Measurements from ENCODE around the gene ATP12A.

ATP12A gene

DNA sequence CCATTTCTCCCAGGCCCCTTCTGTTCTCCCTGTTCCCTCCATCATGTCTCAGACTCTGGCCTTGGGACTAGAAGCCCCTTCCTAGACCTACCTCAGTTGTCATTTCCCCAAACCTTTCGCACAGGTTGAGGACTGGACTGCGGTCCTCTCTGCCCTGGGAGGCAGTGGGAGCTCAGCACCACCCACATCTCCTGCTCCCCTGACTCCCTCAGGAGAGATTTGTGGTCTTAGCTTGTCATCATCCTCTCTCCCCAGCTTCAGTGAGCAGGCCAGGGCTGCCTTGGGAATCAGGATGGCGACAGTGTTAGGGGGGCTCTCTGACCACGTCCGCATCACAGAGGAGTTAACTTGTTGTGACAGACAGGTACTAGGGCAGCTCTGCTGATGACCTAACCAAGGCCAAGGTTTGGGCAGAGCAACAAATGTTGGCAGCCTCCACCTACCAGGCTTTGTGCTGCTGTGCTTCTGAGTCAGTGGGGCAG is 58.2 kb downstream of the ATP12A start:
- no peak for DNase-seq

DNA sequence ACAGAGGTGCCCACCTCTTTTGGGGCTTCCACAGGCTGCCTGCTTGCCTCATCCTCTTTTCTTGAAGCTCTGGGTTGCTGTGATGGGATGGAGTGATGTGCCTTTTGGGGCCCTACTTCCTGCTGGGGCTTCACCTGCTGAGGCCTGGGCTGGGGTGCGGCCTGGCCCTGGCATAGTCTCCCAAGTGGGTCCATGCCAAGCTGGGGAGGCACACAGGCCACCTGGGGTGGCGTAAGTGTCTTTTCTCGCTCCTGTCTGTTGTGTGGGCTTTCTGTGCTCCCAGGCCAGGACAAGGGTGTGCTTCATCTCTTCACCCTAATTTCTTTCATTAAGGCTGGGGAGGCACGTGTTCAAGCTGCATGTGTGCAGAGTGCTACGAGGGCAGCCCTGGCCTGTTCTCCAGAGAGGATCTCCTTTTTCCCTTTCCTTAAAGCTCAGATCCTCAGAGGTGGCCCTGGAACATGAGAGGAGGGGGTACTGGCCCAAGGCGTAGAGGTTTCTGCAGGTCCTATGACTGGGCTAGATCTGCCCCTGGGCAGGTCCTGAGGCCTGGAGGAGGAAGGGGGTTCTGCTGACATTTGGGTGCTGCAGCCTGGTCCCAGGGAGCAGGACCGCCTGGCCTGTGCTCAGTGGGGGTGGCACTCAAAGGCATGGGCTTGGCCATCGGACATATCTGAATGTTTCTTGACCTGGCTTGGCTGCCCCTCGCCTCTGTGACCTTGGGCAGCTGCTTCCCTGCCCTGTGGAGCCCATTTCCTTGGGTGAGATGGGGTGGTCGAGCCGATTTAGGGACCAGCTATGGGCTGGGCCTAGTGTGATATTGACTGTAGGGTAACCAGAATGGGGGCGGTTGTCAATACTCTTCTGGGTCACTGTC is 60.0 kb downstream of the ATP12A start:
- no peak for DNase-seq

DNA sequence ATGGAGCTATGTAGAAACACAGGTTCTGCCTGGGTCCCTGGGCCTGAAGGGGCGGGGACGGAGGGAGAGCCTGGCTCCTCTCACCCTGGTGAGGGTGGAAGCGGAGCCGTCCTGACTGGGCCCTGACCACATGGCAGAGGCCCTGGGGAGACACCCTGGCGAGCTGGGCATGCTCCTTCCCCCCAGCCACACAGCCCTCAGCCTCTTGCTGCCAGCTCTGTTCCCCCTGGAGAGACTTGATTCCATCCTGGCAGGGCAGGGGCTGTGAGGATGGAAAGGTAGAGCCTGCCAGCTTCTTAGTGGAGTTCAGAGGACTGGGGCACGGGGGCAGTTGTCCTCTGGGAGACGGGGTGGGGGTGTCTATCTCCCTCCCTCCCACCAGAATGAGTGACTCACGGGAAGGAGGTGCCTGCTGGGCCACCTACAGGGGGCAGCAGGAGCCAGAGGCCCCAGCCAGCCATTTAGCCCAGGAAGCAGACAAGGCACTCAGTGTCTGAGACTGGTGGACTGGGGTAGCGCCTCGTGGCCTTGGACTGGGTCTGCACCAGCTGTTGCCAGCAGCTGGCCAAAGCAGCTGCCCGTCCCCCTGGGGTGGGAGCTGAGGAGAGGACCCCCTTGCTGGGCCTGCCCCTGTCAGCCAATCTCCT is 60.9 kb downstream of the ATP12A start:
- no peak for DNase-seq

DNA sequence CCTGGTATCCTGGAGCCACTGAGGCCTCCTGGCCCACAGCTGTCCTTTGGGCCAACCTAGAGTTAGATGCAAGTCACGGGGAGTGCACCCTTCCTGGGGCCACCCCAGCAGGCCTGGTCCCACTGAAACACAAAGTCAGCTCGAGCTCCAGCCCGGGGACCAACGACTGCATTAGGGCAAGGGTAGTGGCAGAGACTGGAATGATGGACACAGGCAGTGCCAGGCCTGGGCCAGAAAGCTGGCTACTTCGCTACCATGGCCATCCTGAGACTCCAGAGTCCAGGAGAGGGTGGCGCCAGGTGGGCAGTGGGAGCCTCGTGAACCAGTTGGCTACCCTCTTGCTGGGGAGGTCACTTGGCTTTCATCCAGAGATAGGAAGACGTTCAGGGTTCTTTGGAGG is 61.6 kb downstream of the ATP12A start:
- DNase-seq, result no peak

DNA sequence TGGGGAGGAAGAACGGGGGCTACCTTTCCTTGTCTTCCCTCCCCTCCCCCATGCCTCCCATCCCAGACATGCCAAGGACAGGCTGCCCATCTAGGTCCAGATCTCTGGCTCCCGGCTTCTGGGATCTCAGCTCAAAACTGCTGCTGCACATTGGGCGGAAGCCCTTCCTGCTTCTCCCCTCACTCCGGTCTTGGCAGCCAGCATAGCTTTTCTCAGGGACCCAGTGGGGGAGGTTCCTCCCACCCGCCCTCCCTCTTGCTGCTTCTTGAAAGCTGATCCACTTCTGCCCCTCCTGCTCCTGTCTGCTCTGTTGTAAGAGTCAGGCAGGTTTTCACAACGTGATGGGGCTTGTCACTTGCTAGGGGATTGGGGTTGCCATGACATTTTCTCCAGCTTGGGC is 62.1 kb downstream of the ATP12A start:
- DNase-seq, result no peak

DNA sequence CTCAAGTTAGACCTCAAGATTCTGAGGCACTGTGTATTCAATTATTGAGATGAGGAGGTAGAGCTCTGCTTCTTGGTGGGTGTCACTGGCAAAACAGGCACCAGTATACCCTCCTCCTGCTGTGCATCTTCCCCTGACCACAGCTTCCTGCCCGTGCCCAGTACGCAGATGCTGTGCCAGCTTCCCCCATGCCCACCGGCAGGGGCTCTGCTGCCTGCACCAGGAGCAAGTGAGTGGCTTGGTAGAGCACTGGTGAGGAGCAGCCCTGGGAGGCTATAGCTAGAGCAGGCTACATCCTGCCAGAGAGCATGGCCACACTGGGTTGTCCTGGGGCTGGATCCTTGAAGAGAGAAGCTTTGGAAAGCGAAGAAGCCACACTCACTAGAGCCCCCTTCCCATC is 62.8 kb downstream of the ATP12A start:
- no peak for DNase-seq

DNA sequence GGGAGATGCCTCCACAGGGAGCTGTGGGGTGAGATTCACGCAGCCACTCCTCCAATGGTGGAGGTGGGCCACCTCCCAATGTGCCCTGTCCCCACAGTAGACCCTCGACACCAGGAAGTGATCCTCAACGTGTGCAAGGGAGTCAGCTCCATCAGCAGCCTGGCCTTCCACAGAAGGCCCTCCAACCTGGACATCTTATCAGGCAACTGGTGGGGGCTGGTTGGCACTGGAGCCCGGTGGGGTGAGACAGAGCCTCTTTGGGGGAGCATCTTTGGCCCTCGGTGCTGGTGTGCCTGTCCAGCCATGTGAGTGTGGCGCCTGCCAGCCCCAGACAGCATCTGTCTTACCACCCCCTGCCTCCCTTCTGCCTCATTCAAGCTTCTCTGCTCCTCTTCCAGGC is 64.0 kb downstream of the ATP12A start:
- DNase-seq, result no peak

DNA sequence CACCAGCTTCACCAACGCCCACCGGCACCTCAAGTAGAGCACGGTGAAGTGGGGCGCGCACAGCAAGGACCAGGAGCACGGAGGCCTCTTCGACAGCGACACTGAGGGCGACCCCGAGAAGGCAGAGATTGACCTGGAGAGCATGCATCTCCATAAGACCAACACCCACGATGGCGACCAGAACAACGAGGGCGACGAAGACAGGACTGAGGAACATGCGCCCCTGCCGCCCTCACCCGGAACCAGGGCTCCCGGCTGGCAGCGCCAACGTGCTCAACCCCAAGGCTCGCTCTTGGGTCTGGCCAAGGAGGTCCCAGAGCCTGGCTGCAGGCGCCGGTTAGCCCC is 65.3 kb downstream of the ATP12A start:
- no peak for DNase-seq

DNA sequence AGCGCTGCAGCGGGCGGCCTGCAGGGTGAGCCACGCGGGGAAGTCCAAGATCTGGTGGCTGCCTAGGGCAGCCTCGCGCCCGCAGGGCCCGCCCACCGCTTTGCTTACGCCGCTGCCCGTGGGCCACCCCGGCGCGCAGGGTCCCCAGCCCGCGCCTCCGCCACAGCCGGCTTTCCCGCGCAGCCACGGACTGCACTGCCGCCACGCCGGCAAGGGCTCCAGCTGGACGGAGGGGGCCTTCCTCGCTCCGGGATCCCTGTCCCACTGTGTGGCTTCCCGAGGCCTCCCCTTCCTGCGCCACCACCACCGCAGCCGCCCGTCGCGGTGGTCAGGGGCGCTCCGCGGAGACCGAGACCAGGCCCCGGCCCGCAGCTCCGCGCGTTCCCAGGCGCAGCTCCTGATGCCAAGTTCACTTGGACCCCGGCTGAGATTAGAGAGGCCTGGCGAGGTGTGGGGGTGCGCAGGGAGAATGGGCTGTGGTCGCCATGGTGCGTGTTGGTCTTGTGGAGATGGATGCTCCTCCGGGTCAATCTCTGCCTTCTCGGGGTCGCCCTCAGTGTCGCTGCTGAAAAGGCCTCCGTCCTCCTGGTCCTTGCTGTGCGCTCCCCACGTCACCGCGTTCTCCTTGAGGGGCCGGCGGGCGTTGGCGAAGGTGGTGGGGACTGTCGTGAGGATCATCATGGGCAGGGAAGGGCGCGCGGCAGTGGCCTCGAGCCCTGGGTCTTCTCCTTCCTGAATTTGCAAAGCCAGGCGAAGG is 65.8 kb downstream of the ATP12A start:
- DNase-seq, result no peak

DNA sequence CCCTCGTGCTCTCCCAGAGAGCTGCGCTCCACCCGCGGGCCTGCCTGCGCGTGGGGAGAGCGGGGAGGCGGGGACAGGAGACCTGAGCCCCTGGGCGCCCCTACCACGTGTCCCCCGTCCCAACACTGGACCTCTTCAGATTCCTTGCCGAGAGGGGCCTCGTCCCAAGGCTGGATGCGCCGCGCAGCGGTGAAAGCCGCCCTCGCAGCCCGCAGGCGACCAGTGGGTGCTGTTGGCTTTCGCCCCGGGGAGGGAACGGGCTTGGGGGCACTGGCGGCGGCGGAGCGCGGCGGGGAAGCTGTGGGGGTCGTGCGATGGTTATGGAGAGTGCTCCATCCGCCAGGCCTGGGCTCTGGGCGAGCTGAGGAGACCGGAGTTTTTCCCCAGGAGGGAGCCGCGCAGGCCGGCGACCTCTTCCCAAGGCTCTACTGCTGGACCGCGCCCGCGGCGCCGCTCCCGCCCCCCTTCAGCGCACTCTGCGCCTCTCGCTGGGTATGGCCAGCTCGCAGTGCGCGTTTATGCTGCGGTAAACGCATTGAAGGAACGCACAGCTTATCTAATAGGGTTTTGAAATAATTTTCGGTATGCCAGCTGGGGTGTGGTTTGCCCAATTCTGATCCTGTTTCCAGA is 66.5 kb downstream of the ATP12A start:
- DNase-seq, result no peak

DNA sequence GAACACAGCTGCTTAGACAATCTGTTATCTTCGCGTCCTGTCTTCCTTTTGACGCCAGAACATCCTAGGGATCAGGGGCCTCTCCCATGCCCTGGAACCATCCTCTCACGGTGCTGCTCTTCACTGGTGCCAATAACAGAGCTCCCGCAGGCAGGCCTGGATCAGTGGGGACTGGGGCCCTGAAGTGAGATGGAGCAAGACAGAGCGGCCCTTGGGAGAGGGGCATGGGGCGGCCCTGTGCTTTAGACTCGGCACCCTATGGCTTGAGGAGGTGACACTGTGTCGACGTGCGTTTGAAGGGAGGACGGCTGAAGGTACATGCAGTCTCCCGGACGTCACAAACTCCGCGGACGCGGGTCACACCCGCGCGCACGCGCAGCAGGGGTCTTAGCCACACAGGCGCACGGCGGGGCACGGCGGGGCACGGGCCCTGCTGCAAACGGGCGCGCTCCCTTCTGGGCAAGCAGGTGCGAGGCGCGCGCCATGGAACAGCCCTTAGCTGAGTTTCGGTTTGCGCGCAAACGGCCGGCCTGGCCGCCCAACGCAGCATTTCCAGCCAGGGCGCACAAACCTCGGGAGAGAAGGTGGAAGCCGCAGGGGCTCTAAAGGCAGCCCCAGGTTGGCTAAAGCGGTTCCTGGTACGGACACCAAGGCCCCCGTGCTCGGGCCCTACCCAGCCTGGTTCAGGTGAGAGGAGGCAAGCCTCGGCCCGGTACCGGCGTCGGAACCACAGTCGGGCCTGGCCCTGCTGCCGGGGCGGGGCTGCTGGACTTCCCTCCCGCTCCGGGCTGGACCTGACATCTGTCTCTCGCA is 67.2 kb downstream of the ATP12A start:
- no peak for DNase-seq

DNA sequence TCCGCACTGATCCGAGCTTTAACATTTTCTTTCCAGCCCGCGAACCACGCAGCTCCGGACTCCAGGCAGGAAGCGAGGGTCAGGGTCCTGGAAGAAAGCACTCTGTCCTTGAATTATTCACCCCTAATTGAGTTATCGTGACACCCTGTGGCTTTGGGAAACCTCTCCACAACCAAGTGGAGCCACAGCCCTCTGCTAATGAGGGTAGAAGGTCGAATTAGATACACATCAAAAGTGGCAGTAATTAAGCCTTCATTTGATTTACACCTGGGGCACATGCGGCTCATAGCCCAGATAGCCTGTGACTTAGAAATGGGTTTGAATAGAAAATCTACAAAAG is 67.8 kb downstream of the ATP12A start:
- no peak for DNase-seq

DNA sequence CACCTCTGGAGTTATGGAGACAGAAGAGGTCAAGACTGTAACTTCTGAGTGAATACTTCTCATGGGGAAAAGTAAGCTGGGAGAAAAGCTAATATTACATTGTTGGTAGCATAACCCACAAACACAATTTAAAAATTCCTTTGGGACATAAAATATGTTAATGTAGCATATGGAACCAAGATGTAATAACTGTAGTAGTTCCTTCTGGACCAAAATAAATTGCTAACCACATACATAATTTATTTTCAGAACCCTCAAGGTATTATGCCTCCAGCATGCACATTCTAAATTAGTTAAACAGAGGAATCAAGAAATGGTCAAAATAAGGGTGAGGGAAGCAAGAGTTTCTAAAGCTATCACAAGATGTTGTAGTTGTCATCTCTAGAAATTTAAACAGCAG is 79.0 kb downstream of the ATP12A start:
- no peak for DNase-seq
